Activated CD4-positive, alpha-beta T cell treated with anti-CD3 and anti-CD28 coated beads, Interleukin-2, amount 50 U/mL, for 1 hour (primary cell): Measurements from ENCODE around the gene STX1A.
"Not testable (repeated sequence)": the region's sequence is repeated elsewhere in the genome, so short reads cannot be mapped to it uniquely, and the experiment has no call there.

Experiments
- DNase-seq: peaks from one replicate; pipeline ENCODE4 v3.0.0-alpha.2; 2020

STX1A gene

GRCh38 chr7:73680501-73680900 lies 39.0 kb downstream of the STX1A start:
- DNase-seq, result no peak

- no peak for DNase-seq
Measured at GRCh38 chr7:73679709-73680108, 39.8 kb downstream of the STX1A start.

GRCh38 chr7:73678862-73679261 lies 40.6 kb downstream of the STX1A start:
- DNase-seq, result no peak

DNA sequence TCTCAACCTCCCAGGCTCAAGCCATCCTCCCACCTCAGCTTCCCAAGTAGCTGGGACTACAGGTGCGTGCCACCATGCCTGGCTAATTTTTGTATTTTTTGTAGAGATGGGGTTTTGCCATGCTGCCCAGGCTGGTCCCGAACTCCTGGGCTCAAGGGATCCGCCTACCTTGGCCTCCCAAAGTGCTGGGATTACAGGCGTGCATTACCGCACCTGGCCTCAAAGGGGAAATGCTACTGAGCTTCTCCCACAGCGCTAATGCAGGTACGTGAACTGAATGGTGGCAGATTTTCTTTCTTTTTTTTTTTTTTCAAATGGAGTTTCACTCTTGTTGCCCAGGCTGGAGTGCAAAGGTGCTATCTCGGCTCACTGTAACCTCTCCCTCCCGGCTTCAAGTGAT lies 43.4 kb downstream of the STX1A start:
- DNase-seq, result not testable (repeated sequence)

DNA sequence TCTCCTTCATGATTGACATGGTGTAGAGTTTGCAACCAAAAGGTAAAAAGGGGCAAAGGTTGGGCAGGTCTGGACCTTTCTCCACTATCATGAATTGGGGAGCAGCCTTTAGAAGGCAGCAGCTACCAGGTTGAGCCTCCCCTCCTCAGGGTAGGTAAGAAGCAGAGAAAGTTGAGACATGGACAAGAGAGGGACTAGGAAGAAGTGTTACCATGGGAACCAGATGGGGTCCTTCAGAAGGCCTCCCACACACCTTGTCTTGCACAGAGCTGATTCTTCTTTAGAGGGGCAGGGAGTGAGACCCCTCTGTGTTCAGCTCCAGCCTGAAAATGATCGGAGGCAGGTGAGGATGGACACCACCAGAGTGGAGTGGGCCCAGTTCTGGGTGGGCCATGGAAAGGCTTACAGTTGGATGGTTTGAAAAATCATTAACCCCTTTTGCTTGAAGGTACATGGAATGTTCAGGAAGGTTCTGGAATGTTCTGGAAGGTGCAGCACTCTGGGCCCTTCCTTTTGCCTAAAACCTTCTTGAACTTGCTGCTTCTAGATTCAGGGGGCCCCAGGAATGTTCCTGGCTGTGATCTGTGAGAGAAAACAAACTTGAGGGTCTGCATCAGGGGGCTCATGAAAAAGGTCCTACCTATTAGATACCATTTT lies 44.9 kb downstream of the STX1A start:
- DNase-seq, result no peak

DNA sequence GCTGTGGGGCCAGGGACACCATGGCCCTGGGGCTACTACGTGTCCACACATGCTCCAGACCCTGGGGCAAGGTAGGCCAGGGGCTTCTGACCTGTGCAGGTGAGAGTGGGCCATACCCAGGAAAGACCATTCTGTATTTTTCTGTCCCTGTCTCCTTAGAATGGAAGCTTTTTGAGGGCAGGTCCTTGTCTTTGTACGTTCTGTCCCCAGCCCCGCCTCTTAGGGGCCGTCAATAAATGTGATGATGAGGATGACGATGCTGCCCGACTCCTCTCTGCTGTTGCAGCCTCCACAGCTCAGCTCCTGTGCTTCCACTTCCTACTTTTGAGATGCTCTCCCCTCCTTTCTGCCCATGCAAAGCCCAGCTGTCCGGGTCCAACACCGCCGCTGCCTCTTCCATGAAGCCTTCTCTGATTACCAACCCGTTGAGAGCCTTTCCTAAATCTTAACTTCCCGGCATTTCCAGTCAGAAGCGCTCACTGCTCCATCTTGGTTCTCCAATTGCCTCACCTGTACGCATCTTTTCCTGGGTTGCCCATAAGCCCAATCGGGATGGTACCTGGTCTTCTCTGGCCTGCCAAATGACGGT lies 47.5 kb downstream of the STX1A start:
- DNase-seq, result no peak

- DNase-seq, result no peak
Measured at GRCh38 chr7:73671322-73671661, 48.2 kb downstream of the STX1A start.

DNA sequence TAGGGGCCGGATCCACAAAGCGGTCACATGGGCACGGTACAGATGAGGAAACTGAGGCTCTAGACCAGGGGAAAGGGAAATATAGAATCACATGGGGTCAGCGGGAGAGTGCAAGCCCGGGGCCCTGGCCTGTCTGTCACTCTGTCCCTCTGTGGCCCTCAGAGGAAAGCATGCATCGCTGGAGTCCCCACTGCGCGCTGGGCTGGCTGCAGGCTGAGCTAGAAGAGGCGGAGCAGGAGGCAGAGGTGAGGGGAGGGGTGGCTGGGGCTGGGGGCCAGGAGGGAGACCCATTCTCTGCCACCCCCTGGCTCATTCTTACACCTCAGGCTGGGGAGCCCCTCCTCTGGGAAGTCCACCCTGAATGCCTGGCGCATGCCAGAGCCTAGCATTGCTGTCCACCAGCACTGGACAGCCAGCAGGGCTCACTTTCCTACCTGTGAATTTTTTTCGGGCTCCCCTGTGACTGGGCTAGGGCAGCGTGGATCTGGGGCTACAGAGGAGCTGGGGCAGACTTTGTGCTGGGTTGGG lies 49.5 kb downstream of the STX1A start:
- no peak for DNase-seq

DNA sequence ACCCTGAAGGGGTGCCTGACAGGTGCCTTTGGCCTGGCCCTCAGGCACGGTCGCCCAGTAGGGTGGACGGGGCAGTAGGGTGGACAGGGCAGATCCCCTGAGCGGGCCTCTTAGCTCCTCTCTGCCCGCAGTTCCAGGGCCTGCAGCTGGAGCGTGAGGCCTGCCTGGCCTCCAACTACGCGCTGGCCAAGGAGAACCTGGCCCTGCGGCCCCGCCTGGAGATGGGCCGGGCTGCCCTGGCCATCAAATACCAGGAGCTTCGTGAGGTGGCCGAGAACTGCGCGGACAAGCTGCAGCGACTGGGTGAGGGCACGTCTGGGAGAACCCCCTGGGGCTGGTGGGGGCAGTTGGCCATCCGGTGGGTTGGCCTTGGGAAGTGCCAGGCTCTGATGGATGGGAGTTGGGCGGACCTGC lies 50.2 kb downstream of the STX1A start:
- DNase-seq, result no peak

GRCh38 chr7:73668886-73669230 lies 50.6 kb downstream of the STX1A start:
- no peak for DNase-seq

DNA sequence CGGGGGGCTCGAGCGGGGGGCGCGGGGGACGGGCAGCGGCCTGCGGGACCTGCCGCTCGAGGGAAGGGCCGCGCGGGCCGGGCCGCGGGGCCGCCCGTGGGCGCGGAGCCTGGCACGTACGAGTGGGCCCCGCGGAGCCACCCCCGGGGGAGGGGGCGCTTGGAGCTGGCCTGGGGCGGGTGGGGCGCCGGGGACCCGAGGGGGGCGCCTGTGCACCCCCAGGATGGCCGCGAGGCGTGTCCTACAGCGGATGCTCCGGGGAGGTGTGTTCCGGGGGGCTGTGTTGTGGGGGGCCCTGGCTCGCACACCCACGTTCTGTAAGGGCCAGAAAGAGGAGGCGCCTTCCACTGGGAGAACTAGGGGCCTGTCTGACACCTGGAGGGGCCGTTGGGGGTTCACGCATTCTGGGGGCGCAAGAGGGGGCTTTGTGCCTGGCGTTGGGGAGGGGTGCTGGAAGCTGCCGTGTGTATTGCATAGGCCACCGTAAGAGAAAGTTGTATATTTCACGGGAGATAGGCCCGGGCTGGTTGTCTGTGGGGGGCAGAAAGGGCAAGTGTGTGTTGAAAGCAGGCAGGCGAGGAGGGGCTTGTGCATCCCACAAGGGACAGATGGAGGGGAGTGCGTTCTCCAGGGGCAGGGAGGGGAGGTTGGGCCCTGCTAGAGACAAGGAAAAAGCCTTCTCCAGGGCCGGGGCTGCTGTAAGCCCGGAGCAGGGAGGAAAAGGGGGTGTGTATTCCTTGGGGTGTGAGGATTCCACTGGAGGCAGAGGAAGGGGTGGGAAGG lies 51.2 kb downstream of the STX1A start:
- no peak for DNase-seq

DNA sequence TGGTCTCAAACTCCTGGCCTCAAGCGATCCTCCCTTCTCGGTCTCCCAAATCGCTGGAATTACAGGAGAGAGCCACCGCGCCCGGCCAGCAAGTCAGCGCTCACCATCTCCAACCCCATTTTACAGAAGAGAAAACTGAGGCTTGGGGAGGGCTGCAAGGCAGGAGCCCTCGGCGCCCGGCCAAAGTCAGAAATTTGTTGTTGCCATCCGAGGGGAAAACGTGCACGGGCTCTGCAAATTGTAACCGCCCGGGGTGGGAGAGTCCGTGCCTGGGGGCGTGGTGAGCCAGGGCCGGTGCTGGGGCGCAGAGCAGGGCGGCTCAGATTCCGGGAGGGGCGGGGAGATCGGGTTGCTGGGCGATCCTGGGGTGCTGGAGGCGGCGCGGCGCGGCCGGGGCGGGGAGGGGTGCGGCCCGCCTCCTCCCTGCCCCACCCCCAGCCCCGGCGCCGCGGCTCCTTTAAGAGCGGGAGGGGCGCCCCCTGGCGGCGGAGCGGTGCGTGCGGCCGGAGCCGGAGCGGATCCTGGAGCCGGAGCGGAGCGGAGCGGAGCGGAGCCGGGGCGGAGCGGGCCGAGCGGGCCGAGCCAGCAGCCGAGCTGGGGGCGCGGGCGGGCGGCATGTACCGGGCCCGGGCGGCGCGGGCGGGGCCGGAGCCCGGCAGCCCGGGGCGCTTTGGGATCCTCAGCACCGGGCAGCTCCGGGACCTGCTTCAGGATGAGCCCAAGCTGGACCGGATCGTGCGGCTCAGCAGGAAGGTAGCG lies 51.9 kb downstream of the STX1A start, which contains the start of gene VPS37D:
Gene VPS37D, plus strand, starts transcription at position 488 of the 759 bp plus-strand sequence. Its CDS starts 128 bp downstream, at position 616.
- peak; percentile 95 for DNase-seq

GRCh38 chr7:73663033-73663432 lies 56.4 kb downstream of the STX1A start:
- no peak for DNase-seq

- DNase-seq, result not testable (repeated sequence)
Measured at GRCh38 chr7:73660594-73660993, 58.9 kb downstream of the STX1A start.

DNA sequence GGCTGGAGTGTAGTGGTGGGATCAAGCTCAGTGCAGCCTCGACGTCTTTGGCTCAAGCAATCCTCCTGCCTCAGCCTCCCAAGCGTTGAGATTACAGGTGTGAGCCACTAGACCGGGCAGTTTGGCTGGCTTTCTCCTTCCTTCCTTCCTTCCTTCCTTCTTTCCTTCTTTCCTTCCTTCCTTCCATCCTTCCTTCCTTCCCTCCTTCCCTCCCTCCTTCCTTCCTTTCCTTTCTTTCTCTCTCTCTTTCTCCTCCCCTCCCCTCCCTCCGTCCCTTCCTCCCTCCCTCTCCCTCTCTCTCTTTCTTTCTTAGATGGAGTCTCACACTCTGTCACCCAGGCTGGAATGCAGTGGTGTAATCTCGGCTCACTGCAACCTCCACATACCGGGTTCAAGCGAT lies 59.5 kb downstream of the STX1A start:
- DNase-seq, result no peak

GRCh38 chr7:73655309-73655708 lies 64.2 kb downstream of the STX1A start:
- DNase-seq, result not testable (repeated sequence)

GRCh38 chr7:73652541-73652949 lies 66.9 kb downstream of the STX1A start:
- DNase-seq, result no peak

DNA sequence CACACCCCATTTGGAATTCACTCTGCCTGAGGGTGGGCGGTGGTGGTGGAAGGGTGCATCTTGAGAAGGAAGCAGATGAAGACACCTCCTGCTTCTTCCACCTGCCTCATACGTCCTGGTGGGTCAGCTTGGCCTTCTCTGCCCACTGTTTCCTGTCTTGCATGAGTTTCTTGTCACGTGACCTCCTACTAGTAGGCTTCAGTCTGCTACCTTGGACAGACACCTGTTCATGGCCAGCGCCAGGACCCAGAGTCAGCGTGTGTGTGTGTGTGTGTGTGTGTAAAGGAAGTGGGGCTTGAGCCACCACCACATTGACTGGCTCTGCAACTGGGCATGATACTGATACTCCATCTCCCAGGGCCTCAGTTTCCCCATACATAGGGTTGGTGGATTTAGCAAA lies 68.9 kb downstream of the STX1A start:
- DNase-seq, result no peak

DNA sequence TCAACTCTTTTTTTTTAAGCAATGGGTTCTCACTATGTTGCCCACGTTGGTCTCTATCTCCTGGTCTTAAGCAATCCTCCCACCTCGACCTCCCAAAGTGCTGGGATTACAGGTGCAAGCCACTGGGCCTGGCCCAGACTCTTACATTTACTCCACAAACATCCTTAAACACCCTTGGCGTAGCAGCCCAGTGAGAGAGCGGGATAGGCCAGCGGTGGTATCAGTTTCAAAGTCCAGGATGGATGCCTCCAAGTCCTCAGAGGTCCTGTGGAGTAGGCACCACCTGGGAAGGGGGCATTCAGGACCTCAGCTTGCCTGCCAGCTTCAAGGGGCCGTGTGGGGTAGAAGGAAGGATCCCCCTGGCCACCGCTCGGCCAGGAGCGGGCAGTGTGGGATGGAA lies 69.9 kb downstream of the STX1A start:
- no peak for DNase-seq
